Stomach (tissue), 4 donors: ENCODE data around the gene CAPN12.

ENCODE experiments used
- CTCF ChIP-seq, 7 experiments: fragments of 450-650 bp in 4 of 7; fragments of 200-600 bp in 3 of 7; sonication (generic) in 3 of 7; IDR thresholded peaks; one replicate each; pipeline ENCODE4 v1.5.1; 2016 to 2019; ENCODE audit warnings: antibody characterized with exemption in 7 of 7, control low read depth in 2 of 7, mild to moderate bottlenecking in 1 of 7
- POLR2AphosphoS5 ChIP-seq, 3 donors: sonication (generic); formaldehyde crosslinking; IDR thresholded peaks; one replicate each; pipeline ENCODE4 v1.6.1; 2016; ENCODE audit warnings: antibody characterized with exemption in 3 of 3

GRCh38 chr19:38736413-38737280, 7.6 kb downstream of the CAPN12 start:
- TF ChIP-seq CTCF (IDR thresholded peaks at IDR 0.05) (no peak), POLR2AphosphoS5 (IDR thresholded peaks at IDR 0.05) (no peak)
